Breast epithelium (tissue), 4 donors: Measurements from ENCODE around the gene ARMC12. TPM values are rescaled to one million over a fixed set of nuclear protein-coding genes. Genes with fewer than 3 reads are reported as not detected.

ENCODE experiments used
- DNase-seq, 2 donors: peaks; one replicate each; pipeline ENCODE4 v3.0.0-alpha.2; 2019; ENCODE audit warnings: low spot score in 2 of 2
- H3K27ac ChIP-seq, 2 donors: fragments of 200-600 bp; sonication (generic) in 1 of 2; one replicate each; pipeline ENCODE4 v1.5.1; 2016 to 2019; ENCODE audit warnings: mild to moderate bottlenecking in 1 of 2
- H3K27me3 ChIP-seq, 2 donors: fragments of 200-600 bp; sonication (generic) in 1 of 2; one replicate each; pipeline versions ENCODE4 v1.5.1 to v1.6.0; 2017 to 2019; ENCODE audit warnings: control low read depth in 1 of 2, mild to moderate bottlenecking in 1 of 2
- H3K36me3 ChIP-seq: fragments of 200-600 bp; one replicate; pipeline ENCODE4 v1.5.1; 2019
- H3K4me1 ChIP-seq, 2 donors: fragments of 200-600 bp; sonication (generic); one replicate each; pipeline ENCODE4 v1.5.1; 2016 to 2019; ENCODE audit warnings: control low read depth in 1 of 2
- H3K4me3 ChIP-seq, 3 donors: fragments of 200-600 bp; sonication (generic); 1 replicate in 2 of 3; 2 replicates in 1 of 3; pipeline ENCODE4 v1.5.1; 2016 to 2019; ENCODE audit warnings: mild to moderate bottlenecking in 3 of 3, moderate library complexity in 2 of 3
- H3K9me3 ChIP-seq, 2 donors: fragments of 200-600 bp; sonication (generic) in 1 of 2; one replicate each; pipeline ENCODE4 v1.5.1; 2016 to 2019; ENCODE audit warnings: control low read depth in 1 of 2
- CTCF ChIP-seq, 3 donors: fragments of 450-650 bp; IDR thresholded peaks; one replicate each; pipeline ENCODE4 v1.5.1; 2016 to 2017; ENCODE audit warnings: antibody characterized with exemption in 3 of 3, mild to moderate bottlenecking in 3 of 3, moderate library complexity in 3 of 3
- POLR2A ChIP-seq: fragments of 450-650 bp; IDR thresholded peaks from one replicate; pipeline ENCODE4 v1.6.1; 2016; ENCODE audit warnings: antibody characterized with exemption, mild to moderate bottlenecking, moderate library complexity
- POLR2AphosphoS5 ChIP-seq, 3 donors: sonication (generic); formaldehyde crosslinking; IDR thresholded peaks; one replicate each; pipeline ENCODE4 v1.6.1; 2017; ENCODE audit warnings: antibody characterized with exemption in 3 of 3
- intact Hi-C: fragments of 100-400 bp; cut with DNase I; formaldehyde crosslinking; loops from one replicate; pipeline ENCODE4 v1.15.1; 2023; ENCODE audit warnings: low total_unique reads
- total RNA-seq, 3 donors: library from RNA; depleted of rRNA; stranded (reverse); fragments of >200 nt; gene quantifications; one replicate each; pipeline ENCODE4 v1.1.0, GENCODE V29; 2016

ARMC12 gene
- total RNA-seq, 3 donors from 2014 or later, result 0.29 to 1.4 (median 0.33) TPM

- TF ChIP-seq CTCF (IDR thresholded peaks at IDR 0.05), result no peak
- TF ChIP-seq POLR2AphosphoS5 (IDR thresholded peaks at IDR 0.05), result no peak
- TF ChIP-seq POLR2A, result no peak
- Histone ChIP-seq H3K9me3 (no peaks in the 10 kb centered on the region), H3K27me3 (no peaks in the 10 kb centered on the region), H3K27ac (no peak overlapping the region), H3K4me1 (no peaks in the 10 kb centered on the region), H3K4me3 (no peak overlapping the region), H3K36me3 (no peaks in the 10 kb centered on the region)
- intact Hi-C loops, result no loop called here
- DNase-seq, result peak in 1 of 2 donors; percentile 19
Measured at GRCh38 chr6:35746516-35746915, 9.7 kb downstream of the ARMC12 start.

- Histone ChIP-seq H3K9me3 (no peaks in the 10 kb centered on the region), H3K36me3 (no peaks in the 10 kb centered on the region), H3K27ac (no peak overlapping the region), H3K4me3 (no peak overlapping the region), H3K27me3 (no peaks in the 10 kb centered on the region), H3K4me1 (no peaks in the 10 kb centered on the region)
- intact Hi-C loops, result no loop called here
- DNase-seq, result no peak
- no peak for TF ChIP-seq POLR2A
Measured at GRCh38 chr6:35747877-35748276, 11.0 kb downstream of the ARMC12 start.

- no peaks in the 10 kb centered on the region for H3K9me3 ChIP-seq
- peak in 1 of 2 donors; percentile 7 for DNase-seq
- no peak overlapping the region for H3K27ac ChIP-seq
- no peak for TF ChIP-seq POLR2A
- TF ChIP-seq POLR2AphosphoS5 (IDR thresholded peaks at IDR 0.05), result no peak
- TF ChIP-seq CTCF (IDR thresholded peaks at IDR 0.05), result no peak
- H3K27me3 ChIP-seq, result no peaks in the 10 kb centered on the region
- H3K4me1 ChIP-seq, result no peaks in the 10 kb centered on the region
- intact Hi-C loops, result no loop called here
- H3K4me3 ChIP-seq, result no peak overlapping the region
- H3K36me3 ChIP-seq, result no peaks in the 10 kb centered on the region
Measured at GRCh38 chr6:35750557-35750956, 13.7 kb downstream of the ARMC12 start.

GRCh38 chr6:35751594-35751993 is 14.8 kb downstream of the ARMC12 start:
- intact Hi-C loops, result no loop called here
- DNase-seq, result peak in 1 of 2 donors; percentile 17
- H3K4me3 ChIP-seq, result no peak overlapping the region
- no peaks in the 10 kb centered on the region for H3K9me3 ChIP-seq
- no peak overlapping the region for H3K27ac ChIP-seq
- TF ChIP-seq CTCF (IDR thresholded peaks at IDR 0.05) (no peak), POLR2AphosphoS5 (IDR thresholded peaks at IDR 0.05) (no peak), POLR2A (no peak)
- no peaks in the 10 kb centered on the region for H3K27me3 ChIP-seq
- H3K36me3 ChIP-seq, result no peaks in the 10 kb centered on the region
- no peaks in the 10 kb centered on the region for H3K4me1 ChIP-seq

- peak in 1 of 2 donors; percentile 6 for DNase-seq
- Histone ChIP-seq H3K27ac (no peak overlapping the region), H3K27me3 (no peaks in the 10 kb centered on the region), H3K9me3 (no peaks in the 10 kb centered on the region), H3K4me3 (no peak overlapping the region), H3K4me1 (no peaks in the 10 kb centered on the region), H3K36me3 (no peaks in the 10 kb centered on the region)
- intact Hi-C loops, result no loop called here
- TF ChIP-seq POLR2A, result no peak
- TF ChIP-seq POLR2AphosphoS5 (IDR thresholded peaks at IDR 0.05), result no peak
- no peak for TF ChIP-seq CTCF (IDR thresholded peaks at IDR 0.05)
Measured at GRCh38 chr6:35752330-35752729, 15.5 kb downstream of the ARMC12 start.
